Measurements from ENCODE around the gene BBS4.

BBS4 gene

GRCh38 chr15:72670656-72671352 is 15.2 kb upstream of the BBS4 start (continued):
- peak; percentile 25; the same call in 1 of the 2 replicates for TF ChIP-seq ZNF394 (tag by site-specific recombination; IDR thresholded peaks at IDR 0.05; ENCODE audit: borderline replicate concordance)
- peak; percentile 45; the same call in 1 of the 2 replicates for TF ChIP-seq GLIS2 (tag by site-specific recombination; IDR thresholded peaks at IDR 0.05)
- peak; percentile 97 for TF ChIP-seq BCL6B (tag by site-specific recombination; IDR thresholded peaks at IDR 0.05)
- peak; percentile 66; the same call in 1 of the 2 replicates for TF ChIP-seq ZXDB (tag by site-specific recombination; IDR thresholded peaks at IDR 0.05)

- H3K27ac ChIP-seq (ENCODE audit: extremely low read depth, low read depth, low read length) = no peak overlapping the region
- H3K36me3 ChIP-seq (ENCODE audit: control insufficient read depth in 2 of 2, insufficient read depth in 1 of 2, low read length in 2 of 2) = no peaks in the 10 kb centered on the region
- no peaks in the 10 kb centered on the region for H3K9me3 ChIP-seq (ENCODE audit: control insufficient read depth, insufficient read depth, low read depth, low read length)
- CTCF ChIA-PET = interaction anchor here (0.5 to 4.8 kb wide), 23 partner anchors 10 to 841 kb away, joined by 3 to 41 read pairs (median 4); partner anchors contain the start of genes BBS4 and HIGD2B
- no peak overlapping the region for H3K4me3 ChIP-seq (ENCODE audit: low read depth, low read length)
- TF ChIP-seq ZNF132 (tag by site-specific recombination; IDR thresholded peaks at IDR 0.05; ENCODE audit: borderline replicate concordance) = no peak
- no peak for TF ChIP-seq ZNF335 (tag by site-specific recombination; conservative IDR thresholded peaks at IDR 0.05)
- no peak for TF ChIP-seq SETDB1 (IDR thresholded peaks at IDR 0.05; ENCODE audit: insufficient read length, low read length)
- no peak for TF ChIP-seq ZNF146 (tag by site-specific recombination; IDR thresholded peaks at IDR 0.05)
- no peak for TF ChIP-seq ZSCAN23 (tag by site-specific recombination; IDR thresholded peaks at IDR 0.05)
- TF ChIP-seq ZNF544 (tag by site-specific recombination; IDR thresholded peaks at IDR 0.05) = no peak
- TF ChIP-seq ZNF248 (tag by site-specific recombination; IDR thresholded peaks at IDR 0.05) = no peak
- no peak for TF ChIP-seq TRIM28 (IDR thresholded peaks at IDR 0.05; ENCODE audit: borderline replicate concordance, low read length)
- no peak for TF ChIP-seq ZBTB10 (tag by site-specific recombination; IDR thresholded peaks at IDR 0.05)
- POLR2A ChIA-PET = interaction anchor here (0.7 to 1.0 kb wide), 3 partner anchors 10 to 296 kb away, joined by 3 read pairs; no protein-coding TSS in a partner anchor
- no peaks in the 10 kb centered on the region for H3K4me1 ChIP-seq (ENCODE audit: control insufficient read depth, insufficient read depth, low read length)
Observed at GRCh38 chr15:72671525-72671924, 14.5 kb upstream of the BBS4 start.

GRCh38 chr15:72676838-72677237 is 9.2 kb upstream of the BBS4 start:
- no peak overlapping the region for H3K4me3 ChIP-seq (ENCODE audit: low read depth, low read length)
- ChIA-PET POLR2A (no interaction called here), CTCF (interaction anchor here (1.4 to 1.5 kb wide), 2 partner anchors 9 to 77 kb away, joined by 3 to 5 read pairs; partner anchors contain the start of genes BBS4 and HIGD2B)
- H3K27ac ChIP-seq (ENCODE audit: extremely low read depth, low read depth, low read length) = no peak overlapping the region
- H3K9me3 ChIP-seq (ENCODE audit: control insufficient read depth, insufficient read depth, low read depth, low read length) = no peaks in the 10 kb centered on the region
- H3K36me3 ChIP-seq (ENCODE audit: control insufficient read depth in 2 of 2, insufficient read depth in 1 of 2, low read length in 2 of 2) = no peaks in the 10 kb centered on the region
- H3K4me1 ChIP-seq (ENCODE audit: control insufficient read depth, insufficient read depth, low read length) = no peaks in the 10 kb centered on the region
- TF ChIP-seq MZF1 (tag by site-specific recombination; IDR thresholded peaks at IDR 0.05; ENCODE audit: borderline replicate concordance) (no peak), ZNF292 (tag by site-specific recombination; IDR thresholded peaks at IDR 0.05; ENCODE audit: borderline replicate concordance, low read depth) (no peak), ZNF311 (tag by site-specific recombination; IDR thresholded peaks at IDR 0.05; ENCODE audit: borderline replicate concordance) (no peak), ZBTB7A (tag by site-specific recombination; IDR thresholded peaks at IDR 0.05; ENCODE audit: low read depth) (no peak), OSR2 (tag by site-specific recombination; IDR thresholded peaks at IDR 0.05) (no peak), ZFHX2 (tag by site-specific recombination; conservative IDR thresholded peaks at IDR 0.05) (no peak), ZNF341 (tag by site-specific recombination; IDR thresholded peaks at IDR 0.05; ENCODE audit: low read depth) (no peak), PRDM10 (tag by site-specific recombination; IDR thresholded peaks at IDR 0.05) (no peak), RBAK (tag by site-specific recombination; IDR thresholded peaks at IDR 0.05) (no peak), ZSCAN18 (tag by site-specific recombination; IDR thresholded peaks at IDR 0.05) (no peak), SCRT1 (tag by site-specific recombination; IDR thresholded peaks at IDR 0.05; ENCODE audit: borderline replicate concordance) (no peak)
